Large intestine (tissue), 3 donors: ENCODE data around the gene CIB2. TPM values are rescaled to one million over a fixed set of nuclear protein-coding genes. Genes with fewer than 3 reads are reported as not detected.

Experiments
- DNase-seq, 2 donors: peaks; one replicate each; pipeline versions ENCODE4 v3.0.0 to v3.0.0-alpha.2; 2013
- H3K27ac ChIP-seq: one replicate; pipeline ENCODE4 v1.5.1; 2013; ENCODE audit warnings: low read length
- H3K27me3 ChIP-seq: 2 replicates; pipeline ENCODE4 v1.6.1; 2013; ENCODE audit warnings: low read length; ENCODE audit not compliant: control insufficient read depth, insufficient read depth
- H3K36me3 ChIP-seq: 2 replicates; pipeline ENCODE4 v1.6.1; 2013; ENCODE audit warnings: low read length; ENCODE audit not compliant: control insufficient read depth, insufficient read depth
- H3K4me1 ChIP-seq: one replicate; pipeline ENCODE4 v1.6.1; 2013; ENCODE audit warnings: low read length; ENCODE audit not compliant: control insufficient read depth, insufficient read depth
- H3K4me3 ChIP-seq: one replicate; pipeline ENCODE4 v1.5.1; 2013; ENCODE audit warnings: low read length
- H3K9me3 ChIP-seq: one replicate; pipeline ENCODE4 v1.6.1; 2013; ENCODE audit warnings: mild to moderate bottlenecking, low read depth, low read length, moderate library complexity; ENCODE audit not compliant: control insufficient read depth
- WGBS: methylation state at CpG from one replicate; pipeline ENCODE4 v1.1.5; 2013; ENCODE audit warnings: low lambda C conversion rate; ENCODE audit not compliant: insufficient coverage; 5-methylcytosine and 5-hydroxymethylcytosine counted together
- polyA plus RNA-seq: library from polyadenylated mRNA; unstranded; fragments of 120-200 nt; gene quantifications from one replicate; pipeline ENCODE4 v1.2.1, GENCODE V29; 2013

CIB2 gene
- polyA plus RNA-seq, 1 donor = 151 TPM

- no CpG with 5 or more reads among the region's 104 CpGs for WGBS
- Histone ChIP-seq H3K4me1 (peaks cover 43% of the 10 kb centered on the region), H3K27ac (peak within 1 kb of the TSS; percentile 77), H3K4me3 (peak within 1 kb of the TSS; percentile 80), H3K9me3 (no peaks in the 10 kb centered on the region), H3K36me3 (no peaks in the 10 kb centered on the region), H3K27me3 (no peaks in the 10 kb centered on the region)
- DNase-seq = peak; percentile 54 to 79
These were observed 54.0 kb downstream of the CIB2 start, which contains the start of gene TBC1D2B for GRCh38 chr15:78077053-78077870. Gene TBC1D2B (minus strand): TSS chr15:78077711. CDS start chr15:78077652, 59 bp downstream.

- Histone ChIP-seq H3K36me3 (peaks cover 2% of the 10 kb centered on the region), H3K4me3 (peak overlapping the region; percentile 80), H3K4me1 (peaks cover 51% of the 10 kb centered on the region), H3K27me3 (no peaks in the 10 kb centered on the region), H3K9me3 (no peaks in the 10 kb centered on the region), H3K27ac (peak overlapping the region; percentile 77)
- DNase-seq = no peak
- no CpG with 5 or more reads among the region's 17 CpGs for whole genome bisulfite sequencing
These were observed 54.8 kb downstream of the CIB2 start for GRCh38 chr15:78076231-78077052.

GRCh38 chr15:78075490-78076230 is 55.6 kb downstream of the CIB2 start:
- no CpG with 5 or more reads among the region's 7 CpGs for WGBS
- H3K27me3 ChIP-seq = no peaks in the 10 kb centered on the region

GRCh38 chr15:78073046-78073787 is 58.0 kb downstream of the CIB2 start:
- DNase-seq = no peak
- Histone ChIP-seq H3K27ac (peak overlapping the region; percentile 86), H3K27me3 (no peaks in the 10 kb centered on the region), H3K4me3 (no peak overlapping the region), H3K9me3 (no peaks in the 10 kb centered on the region), H3K36me3 (peaks cover 2% of the 10 kb centered on the region), H3K4me1 (peaks cover 59% of the 10 kb centered on the region)
- no CpG with 5 or more reads among the region's 5 CpGs for WGBS

More at GRCh38 chr15:78075490-78076230, 55.6 kb downstream of the CIB2 start:
- Histone ChIP-seq H3K4me1 (peaks cover 52% of the 10 kb centered on the region), H3K36me3 (peaks cover 2% of the 10 kb centered on the region), H3K9me3 (no peaks in the 10 kb centered on the region), H3K27ac (peak overlapping the region; percentile 77), H3K4me3 (peak overlapping the region; percentile 80)
- peak; percentile 74 to 87 for DNase-seq

- Histone ChIP-seq H3K4me1 (peaks cover 65% of the 10 kb centered on the region), H3K36me3 (peaks cover 2% of the 10 kb centered on the region), H3K4me3 (no peak overlapping the region), H3K27me3 (no peaks in the 10 kb centered on the region), H3K27ac (peak overlapping the region; percentile 86), H3K9me3 (no peaks in the 10 kb centered on the region)
- DNase-seq = peak; percentile 92 to 96
- WGBS = 67% methylated on average over 1 of the region's 9 CpGs
These were observed 59.0 kb downstream of the CIB2 start for GRCh38 chr15:78072080-78072892.

- Histone ChIP-seq H3K4me1 (peaks cover 73% of the 10 kb centered on the region), H3K36me3 (peaks cover 2% of the 10 kb centered on the region)
These were observed 59.9 kb downstream of the CIB2 start for GRCh38 chr15:78071383-78071782.

GRCh38 chr15:78070049-78070700 is 61.1 kb downstream of the CIB2 start:
- Histone ChIP-seq H3K4me3 (no peak overlapping the region), H3K4me1 (peaks cover 79% of the 10 kb centered on the region), H3K9me3 (no peaks in the 10 kb centered on the region), H3K27me3 (no peaks in the 10 kb centered on the region), H3K36me3 (peaks cover 2% of the 10 kb centered on the region), H3K27ac (peak overlapping the region; percentile 5)
- 60% methylated on average over 1 of the region's 4 CpGs for WGBS
- DNase-seq = no peak

More at GRCh38 chr15:78071383-78071782, 59.9 kb downstream of the CIB2 start:
- no peak for DNase-seq
- WGBS = no CpG with 5 or more reads among the region's 2 CpGs
- Histone ChIP-seq H3K27ac (peak overlapping the region; percentile 86), H3K4me3 (no peak overlapping the region), H3K9me3 (no peaks in the 10 kb centered on the region), H3K27me3 (no peaks in the 10 kb centered on the region)

DNA sequence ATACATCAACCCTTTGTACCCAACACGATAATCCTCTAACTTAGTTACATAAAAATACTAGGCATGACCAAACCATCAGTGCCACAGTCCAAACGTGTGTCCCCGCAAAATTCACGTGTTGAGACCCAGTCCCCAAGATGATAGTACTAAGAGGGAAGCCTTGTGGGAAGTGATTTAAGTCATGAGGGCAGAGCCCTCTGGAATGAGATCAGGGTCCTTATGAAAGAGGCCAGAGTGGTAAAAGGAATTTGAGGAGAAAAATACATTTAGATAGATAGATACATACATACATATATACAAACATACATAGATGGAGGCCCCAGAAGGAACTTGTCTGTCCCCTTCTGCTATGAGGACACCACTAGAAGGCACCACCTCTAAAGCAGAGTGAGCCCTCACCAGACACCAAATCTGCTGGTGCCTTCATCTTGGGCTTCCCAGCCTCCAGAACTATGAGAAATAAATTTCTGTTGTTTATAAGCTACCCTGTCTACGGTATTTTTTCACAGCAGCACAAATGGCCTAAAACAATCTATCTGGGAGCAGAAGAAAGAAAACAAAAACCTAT is 61.7 kb downstream of the CIB2 start:
- Histone ChIP-seq H3K4me1 (peaks cover 81% of the 10 kb centered on the region), H3K27ac (peak overlapping the region; percentile 5), H3K4me3 (no peak overlapping the region), H3K9me3 (no peaks in the 10 kb centered on the region), H3K27me3 (no peaks in the 10 kb centered on the region), H3K36me3 (peaks cover 2% of the 10 kb centered on the region)
- DNase-seq = peak in 1 of 2 donors; percentile 36
- no CpG with 5 or more reads among the region's 5 CpGs for WGBS
